ENCODE data around the gene SLC43A3.

GRCh38 chr11:57390535-57390934 is 36.4 kb downstream of the SLC43A3 start, which contains the start of gene PRG2:
- TF ChIP-seq CTCF (IDR thresholded peaks at IDR 0.05) (no peak), POLR2A (IDR thresholded peaks at IDR 0.05) (no peak)

Data from body of pancreas (tissue), 4 donors.